ENCODE results near the gene KDM6A.

KDM6A gene

GRCh38 chrX:45154033-45154360 is 281.0 kb downstream of the KDM6A start:
- no peaks in the 10 kb centered on the region for H3K36me3 ChIP-seq (ENCODE audit: insufficient read depth, low read length)
- H3K9me2 ChIP-seq (ENCODE audit: low read depth, low read length) = no peaks in the 10 kb centered on the region
- TF ChIP-seq, protein P1, sequence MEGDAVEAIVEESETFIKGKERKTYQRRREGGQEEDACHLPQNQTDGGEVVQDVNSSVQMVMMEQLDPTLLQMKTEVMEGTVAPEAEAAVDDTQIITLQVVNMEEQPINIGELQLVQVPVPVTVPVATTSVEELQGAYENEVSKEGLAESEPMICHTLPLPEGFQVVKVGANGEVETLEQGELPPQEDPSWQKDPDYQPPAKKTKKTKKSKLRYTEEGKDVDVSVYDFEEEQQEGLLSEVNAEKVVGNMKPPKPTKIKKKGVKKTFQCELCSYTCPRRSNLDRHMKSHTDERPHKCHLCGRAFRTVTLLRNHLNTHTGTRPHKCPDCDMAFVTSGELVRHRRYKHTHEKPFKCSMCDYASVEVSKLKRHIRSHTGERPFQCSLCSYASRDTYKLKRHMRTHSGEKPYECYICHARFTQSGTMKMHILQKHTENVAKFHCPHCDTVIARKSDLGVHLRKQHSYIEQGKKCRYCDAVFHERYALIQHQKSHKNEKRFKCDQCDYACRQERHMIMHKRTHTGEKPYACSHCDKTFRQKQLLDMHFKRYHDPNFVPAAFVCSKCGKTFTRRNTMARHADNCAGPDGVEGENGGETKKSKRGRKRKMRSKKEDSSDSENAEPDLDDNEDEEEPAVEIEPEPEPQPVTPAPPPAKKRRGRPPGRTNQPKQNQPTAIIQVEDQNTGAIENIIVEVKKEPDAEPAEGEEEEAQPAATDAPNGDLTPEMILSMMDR (IDR thresholded peaks at IDR 0.05; ENCODE audit: low read length) = no peak
- no peak for TF ChIP-seq EZH2 (IDR thresholded peaks at IDR 0.05; ENCODE audit: borderline replicate concordance, low read length)
- H3K4me2 ChIP-seq (ENCODE audit: low read length) = no peak overlapping the region
- H3K4me3 ChIP-seq (ENCODE audit: low read depth, low read length, poor library complexity, severe bottlenecking) = no peak overlapping the region
- H4K20me1 ChIP-seq (ENCODE audit: insufficient read depth, low read length) = no peaks in the 10 kb centered on the region
- H3F3A ChIP-seq (ENCODE audit: insufficient read depth, low read length) = no peaks in the 10 kb centered on the region
- no peaks in the 10 kb centered on the region for H3K4me1 ChIP-seq (ENCODE audit: insufficient read depth, low read length, severe bottlenecking)
- no peaks in the 10 kb centered on the region for H3K27me3 ChIP-seq (ENCODE audit: insufficient read depth, low read length)
- H3K9ac ChIP-seq (ENCODE audit: low read length) = no peak overlapping the region
- no peaks in the 10 kb centered on the region for H3K79me2 ChIP-seq (ENCODE audit: insufficient read depth, low read length)
- no peak overlapping the region for H2AFZ ChIP-seq (ENCODE audit: low read length)
- H3K9me3 ChIP-seq (ENCODE audit: low read length) = no peaks in the 10 kb centered on the region
- no peak overlapping the region for H3K27ac ChIP-seq (ENCODE audit: low read depth, low read length, poor library complexity, severe bottlenecking)

DNA sequence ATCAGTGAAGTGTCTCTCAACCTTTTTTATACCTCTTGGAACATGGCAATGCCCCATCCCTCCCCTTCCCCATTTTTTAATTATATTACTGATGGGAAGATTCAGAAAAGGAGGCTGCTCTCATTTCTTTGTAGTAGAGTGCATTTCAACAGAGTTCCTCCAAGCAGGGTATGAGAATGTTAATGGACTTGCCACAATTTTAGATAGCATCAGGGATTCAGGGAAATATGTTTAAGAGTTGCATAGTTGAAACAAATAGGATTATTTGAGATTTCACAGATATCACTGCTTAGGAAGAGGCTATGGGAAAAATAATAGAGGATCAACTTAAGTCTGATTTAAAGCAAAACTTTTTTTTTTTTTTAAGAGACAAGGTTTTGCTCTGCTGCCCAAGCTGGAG is 281.5 kb downstream of the KDM6A start:
- H3K4me3 ChIP-seq (ENCODE audit: low read depth, low read length, poor library complexity, severe bottlenecking) = no peak overlapping the region
- no peaks in the 10 kb centered on the region for H3K36me3 ChIP-seq (ENCODE audit: insufficient read depth, low read length)
- no peak overlapping the region for H2AFZ ChIP-seq (ENCODE audit: low read length)
- TF ChIP-seq EZH2 (IDR thresholded peaks at IDR 0.05; ENCODE audit: borderline replicate concordance, low read length) = no peak
- TF ChIP-seq, protein P1 (IDR thresholded peaks at IDR 0.05; ENCODE audit: low read length) = no peak
- no peak overlapping the region for H3K27ac ChIP-seq (ENCODE audit: low read depth, low read length, poor library complexity, severe bottlenecking)
- H3K4me1 ChIP-seq (ENCODE audit: insufficient read depth, low read length, severe bottlenecking) = no peaks in the 10 kb centered on the region
- H3K9ac ChIP-seq (ENCODE audit: low read length) = no peak overlapping the region
- H3K9me2 ChIP-seq (ENCODE audit: low read depth, low read length) = no peaks in the 10 kb centered on the region
- H4K20me1 ChIP-seq (ENCODE audit: insufficient read depth, low read length) = no peaks in the 10 kb centered on the region
- no peaks in the 10 kb centered on the region for H3K79me2 ChIP-seq (ENCODE audit: insufficient read depth, low read length)
- no peaks in the 10 kb centered on the region for H3F3A ChIP-seq (ENCODE audit: insufficient read depth, low read length)
- H3K27me3 ChIP-seq (ENCODE audit: insufficient read depth, low read length) = no peaks in the 10 kb centered on the region
- no peak overlapping the region for H3K4me2 ChIP-seq (ENCODE audit: low read length)
- no peaks in the 10 kb centered on the region for H3K9me3 ChIP-seq (ENCODE audit: low read length)

DNA sequence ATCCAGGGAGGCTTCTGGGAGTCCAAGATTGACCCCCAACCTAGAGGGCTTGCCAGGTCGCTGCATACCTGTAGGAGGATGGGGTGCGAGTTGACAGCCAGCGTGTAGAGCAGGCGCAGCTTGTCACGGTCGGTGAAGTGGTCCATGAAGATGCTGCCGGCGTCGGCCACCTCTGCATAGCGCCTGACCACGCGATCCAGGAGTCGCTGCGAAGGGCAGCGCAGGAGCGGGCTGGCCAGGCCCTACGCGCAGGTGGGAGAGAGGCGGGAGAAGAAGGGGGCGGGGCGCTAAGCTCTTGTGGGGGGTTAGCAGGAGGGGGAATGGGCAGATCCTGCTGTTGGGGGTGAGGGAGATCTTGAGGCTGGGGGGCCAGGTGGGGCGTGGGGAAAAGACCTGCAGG is 284.7 kb downstream of the KDM6A start:
- H3K27ac ChIP-seq (ENCODE audit: low read depth, low read length, poor library complexity, severe bottlenecking) = no peak overlapping the region
- no peaks in the 10 kb centered on the region for H4K20me1 ChIP-seq (ENCODE audit: insufficient read depth, low read length)

More for the DNA sequence above, 284.7 kb downstream of the KDM6A start:
- H3K9me2 ChIP-seq (ENCODE audit: low read depth, low read length) = no peaks in the 10 kb centered on the region
- TF ChIP-seq, protein P1 (IDR thresholded peaks at IDR 0.05; ENCODE audit: low read length) = no peak
- TF ChIP-seq EZH2 (IDR thresholded peaks at IDR 0.05; ENCODE audit: borderline replicate concordance, low read length) = no peak
- no peak overlapping the region for H3K9ac ChIP-seq (ENCODE audit: low read length)
- H3K4me2 ChIP-seq (ENCODE audit: low read length) = no peak overlapping the region
- no peaks in the 10 kb centered on the region for H3K9me3 ChIP-seq (ENCODE audit: low read length)
- H3K36me3 ChIP-seq (ENCODE audit: insufficient read depth, low read length) = no peaks in the 10 kb centered on the region
- H3F3A ChIP-seq (ENCODE audit: insufficient read depth, low read length) = no peaks in the 10 kb centered on the region
- no peaks in the 10 kb centered on the region for H3K4me1 ChIP-seq (ENCODE audit: insufficient read depth, low read length, severe bottlenecking)
- no peak overlapping the region for H2AFZ ChIP-seq (ENCODE audit: low read length)
- no peaks in the 10 kb centered on the region for H3K27me3 ChIP-seq (ENCODE audit: insufficient read depth, low read length)
- H3K4me3 ChIP-seq (ENCODE audit: low read depth, low read length, poor library complexity, severe bottlenecking) = no peak overlapping the region
- H3K79me2 ChIP-seq (ENCODE audit: insufficient read depth, low read length) = no peaks in the 10 kb centered on the region
